ENCODE measurements around the gene PPOX. TPM values are rescaled to one million over a fixed set of nuclear protein-coding genes. Genes with fewer than 3 reads are reported as not detected.

The PPOX gene
- polyA plus RNA-seq, 1 experiment, result 29.7 TPM

GRCh38 chr1:161196521-161197451, 30.6 kb downstream of the PPOX start:
- TF ChIP-seq, protein P1, sequence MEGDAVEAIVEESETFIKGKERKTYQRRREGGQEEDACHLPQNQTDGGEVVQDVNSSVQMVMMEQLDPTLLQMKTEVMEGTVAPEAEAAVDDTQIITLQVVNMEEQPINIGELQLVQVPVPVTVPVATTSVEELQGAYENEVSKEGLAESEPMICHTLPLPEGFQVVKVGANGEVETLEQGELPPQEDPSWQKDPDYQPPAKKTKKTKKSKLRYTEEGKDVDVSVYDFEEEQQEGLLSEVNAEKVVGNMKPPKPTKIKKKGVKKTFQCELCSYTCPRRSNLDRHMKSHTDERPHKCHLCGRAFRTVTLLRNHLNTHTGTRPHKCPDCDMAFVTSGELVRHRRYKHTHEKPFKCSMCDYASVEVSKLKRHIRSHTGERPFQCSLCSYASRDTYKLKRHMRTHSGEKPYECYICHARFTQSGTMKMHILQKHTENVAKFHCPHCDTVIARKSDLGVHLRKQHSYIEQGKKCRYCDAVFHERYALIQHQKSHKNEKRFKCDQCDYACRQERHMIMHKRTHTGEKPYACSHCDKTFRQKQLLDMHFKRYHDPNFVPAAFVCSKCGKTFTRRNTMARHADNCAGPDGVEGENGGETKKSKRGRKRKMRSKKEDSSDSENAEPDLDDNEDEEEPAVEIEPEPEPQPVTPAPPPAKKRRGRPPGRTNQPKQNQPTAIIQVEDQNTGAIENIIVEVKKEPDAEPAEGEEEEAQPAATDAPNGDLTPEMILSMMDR (IDR thresholded peaks at IDR 0.05; ENCODE audit: insufficient read depth, low read depth, low read length), result no peak
- peak overlapping the region; percentile 40 for H3K4me3 ChIP-seq (ENCODE audit: low read depth, low read length)
- ChIA-PET CTCF (interaction anchor here (0.5 to 2.9 kb wide), 10 partner anchors 10 to 40 kb away, joined by 3 to 18 read pairs (median 4); partner anchors contain the start of genes B4GALT3 and TOMM40L), POLR2A (interaction anchor here (0.6 kb wide), 2 partner anchors 79 to 142 kb away, joined by 3 to 6 read pairs; partner anchors contain the start of genes NIT1 and PFDN2)
- H3K36me3 ChIP-seq (ENCODE audit: control insufficient read depth, insufficient read depth, low read length), result peaks cover 8% of the 10 kb centered on the region
- no peaks in the 10 kb centered on the region for H3K27me3 ChIP-seq (ENCODE audit: control insufficient read depth, insufficient read depth, low read length)
- DNase-seq (ENCODE audit: low read depth), result peak; percentile 71

GRCh38 chr1:161197560-161198193, 31.5 kb downstream of the PPOX start:
- H3K36me3 ChIP-seq (ENCODE audit: control insufficient read depth, insufficient read depth, low read length), result peaks cover 5% of the 10 kb centered on the region
- POLR2A ChIA-PET, result no interaction called here
- TF ChIP-seq, protein P1 (IDR thresholded peaks at IDR 0.05; ENCODE audit: insufficient read depth, low read depth, low read length), result no peak
- CTCF ChIA-PET, result interaction anchor here (0.6 to 2.9 kb wide), 10 partner anchors 9 to 32 kb away, joined by 3 to 18 read pairs (median 3); partner anchors contain the start of genes B4GALT3, PPOX and TOMM40L
- H3K4me3 ChIP-seq (ENCODE audit: low read depth, low read length), result peak overlapping the region; percentile 40
- H3K27me3 ChIP-seq (ENCODE audit: control insufficient read depth, insufficient read depth, low read length), result no peaks in the 10 kb centered on the region
- DNase-seq (ENCODE audit: low read depth), result no peak

GRCh38 chr1:161198194-161198896, 32.1 kb downstream of the PPOX start:
- no peaks in the 10 kb centered on the region for H3K27me3 ChIP-seq (ENCODE audit: control insufficient read depth, insufficient read depth, low read length)
- ChIA-PET CTCF (interaction anchor here (0.6 to 2.9 kb wide), 5 partner anchors 12 to 184 kb away, joined by 3 to 18 read pairs (median 6); partner anchors contain the start of genes PPOX and TOMM40L), POLR2A (no interaction called here)
- TF ChIP-seq, protein P1 (IDR thresholded peaks at IDR 0.05; ENCODE audit: insufficient read depth, low read depth, low read length), result peak; percentile 26; the same call in 1 of the 2 replicates
- peaks cover 4% of the 10 kb centered on the region for H3K36me3 ChIP-seq (ENCODE audit: control insufficient read depth, insufficient read depth, low read length)
- DNase-seq (ENCODE audit: low read depth), result no peak
- peak overlapping the region; percentile 40 for H3K4me3 ChIP-seq (ENCODE audit: low read depth, low read length)

GRCh38 chr1:161198897-161199431, 32.7 kb downstream of the PPOX start, which contains the start of gene ADAMTS4:
ADAMTS4 (minus strand) TSS chr1:161199054; CDS start chr1:161198627, 427 bp downstream.
- POLR2A ChIA-PET, result no interaction called here
- Histone ChIP-seq H3K4me3 (ENCODE audit: low read depth, low read length) (peak within 1 kb of the TSS; percentile 40), H3K36me3 (ENCODE audit: control insufficient read depth, insufficient read depth, low read length) (peaks cover 6% of the 10 kb centered on the region), H3K27me3 (ENCODE audit: control insufficient read depth, insufficient read depth, low read length) (no peaks in the 10 kb centered on the region)
- CTCF ChIA-PET, result interaction anchor here (1.3 to 2.9 kb wide), 3 partner anchors 12 to 183 kb away, joined by 6 to 18 read pairs (median 10); partner anchors contain the start of gene TOMM40L
- no peak for DNase-seq (ENCODE audit: low read depth)
- TF ChIP-seq, protein P1 (IDR thresholded peaks at IDR 0.05; ENCODE audit: insufficient read depth, low read depth, low read length), result no peak
